A549 treated with AZD2906 at 1 μM for 4 hours (cell line): Measurements from ENCODE around the gene ATOSB. TPM values are rescaled to one million over a fixed set of nuclear protein-coding genes. Genes with fewer than 3 reads are reported as not detected.

ENCODE experiments used
- total RNA-seq: library from RNA; stranded (reverse); fragments of 200-300 nt; extraction: Qiagen RNA extraction; gene quantifications from 5 replicates; pipeline ENCODE4 v1.2.3, GENCODE V29; 2022

Gene ATOSB, protein sequence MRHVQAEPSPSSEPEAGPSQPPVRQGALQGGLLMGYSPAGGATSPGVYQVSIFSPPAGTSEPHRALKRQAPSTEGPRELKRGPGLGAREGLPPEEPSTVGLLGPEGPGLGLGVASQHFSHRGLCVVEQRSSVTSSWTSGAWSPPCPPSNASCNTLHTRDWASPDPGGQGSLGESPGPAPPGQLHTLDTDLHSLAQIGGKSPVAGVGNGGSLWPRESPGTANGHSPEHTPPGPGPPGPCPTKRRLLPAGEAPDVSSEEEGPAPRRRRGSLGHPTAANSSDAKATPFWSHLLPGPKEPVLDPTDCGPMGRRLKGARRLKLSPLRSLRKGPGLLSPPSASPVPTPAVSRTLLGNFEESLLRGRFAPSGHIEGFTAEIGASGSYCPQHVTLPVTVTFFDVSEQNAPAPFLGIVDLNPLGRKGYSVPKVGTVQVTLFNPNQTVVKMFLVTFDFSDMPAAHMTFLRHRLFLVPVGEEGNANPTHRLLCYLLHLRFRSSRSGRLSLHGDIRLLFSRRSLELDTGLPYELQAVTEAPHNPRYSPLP
- 7.8 to 12.9 TPM (median 12.3 TPM) in 5 replicates for total RNA-seq

DNA sequence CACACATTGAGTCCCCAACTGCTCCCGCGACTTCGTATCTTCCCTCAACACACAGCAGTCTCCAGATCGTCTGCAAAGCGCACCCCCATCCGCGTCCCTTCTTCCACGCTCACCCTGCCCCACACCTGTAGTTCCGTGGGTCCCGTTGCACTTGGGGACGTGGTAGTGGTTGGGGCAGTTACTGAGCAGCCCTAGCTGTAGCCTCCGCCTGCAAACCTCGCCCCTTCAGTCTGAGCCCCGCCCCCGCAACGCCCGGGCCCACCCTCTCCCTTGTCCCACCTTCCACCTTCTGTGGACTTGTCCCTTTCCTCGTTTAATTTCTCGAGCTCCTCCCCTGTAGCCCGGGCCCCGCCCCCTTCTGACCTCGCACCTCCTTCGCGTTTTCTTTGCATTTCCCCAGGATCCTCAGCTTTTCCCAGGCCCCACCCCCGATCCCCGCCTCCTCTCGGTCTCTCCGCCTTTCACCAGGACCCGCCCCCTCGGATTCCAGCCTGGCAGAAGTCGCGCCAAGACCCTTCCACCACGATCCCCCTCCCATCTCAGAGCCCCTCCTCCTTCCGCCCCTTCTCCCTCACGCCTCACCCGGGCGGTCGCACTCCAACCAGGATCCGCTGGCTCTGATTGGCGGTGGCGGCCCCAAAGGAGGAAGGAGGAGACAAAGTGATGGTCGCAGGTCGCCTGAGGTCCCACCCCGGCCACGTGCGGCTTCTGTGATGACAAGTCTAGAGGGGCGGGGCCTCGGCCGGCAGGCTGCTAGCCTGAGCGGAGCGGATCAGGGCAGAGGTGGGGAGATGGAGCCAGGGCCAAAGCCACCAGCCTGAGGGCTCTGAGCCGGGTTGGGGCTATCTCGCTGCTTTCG, at the start of gene ATOSB:
ATOSB (minus strand) TSS at position 183 of the 859 bp plus-strand sequence. CDS start 7,588 bp downstream, outside the sequence.

DNA sequence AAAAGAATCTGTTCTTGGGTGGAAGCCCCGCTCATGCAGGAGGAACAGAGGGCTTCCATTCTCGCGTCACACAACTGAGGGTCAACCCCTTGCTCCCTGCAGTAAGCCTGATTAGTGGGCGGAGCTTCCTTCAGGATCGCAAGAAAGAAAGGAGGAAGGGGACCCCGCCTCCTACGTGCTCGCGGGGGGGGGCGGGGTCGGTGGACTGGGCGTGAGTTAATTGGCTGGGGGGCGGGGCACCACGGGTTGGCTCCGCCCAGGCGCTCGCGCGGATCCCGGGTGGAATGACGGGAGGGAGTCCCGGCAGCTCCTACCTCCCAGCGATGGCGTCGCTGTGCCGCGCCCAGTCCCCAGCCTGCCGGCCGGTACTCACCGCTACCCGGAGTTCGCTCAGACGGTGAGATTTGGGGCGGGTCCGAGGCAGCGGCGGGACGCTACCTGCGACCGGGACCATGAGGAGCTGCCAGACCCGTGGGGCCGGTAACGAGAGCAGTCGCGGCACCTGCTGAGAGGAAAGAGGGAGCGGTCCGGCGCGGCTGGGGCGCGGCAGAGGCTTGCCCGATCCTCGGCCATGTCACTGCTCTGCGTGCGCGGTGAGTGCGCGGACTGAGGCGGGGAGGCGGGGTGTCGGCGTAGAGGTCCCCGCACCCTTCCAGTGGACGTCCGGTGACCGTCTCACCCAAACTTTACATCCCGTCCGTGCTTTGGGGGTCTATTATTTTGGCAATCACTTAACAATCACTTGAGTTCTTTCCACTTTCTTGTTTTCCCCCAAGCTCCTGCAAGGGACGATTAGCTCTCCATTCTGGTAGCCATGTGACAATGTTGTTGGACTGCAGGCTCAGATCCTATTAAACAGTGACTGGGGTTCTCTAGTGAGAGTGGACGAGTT, 46.3 kb upstream of the ATOSB start, which contains the start of gene UNC13B:
UNC13B (plus strand) TSS at position 297 of the 892 bp plus-strand sequence; CDS start at position 572, 275 bp downstream.

DNA sequence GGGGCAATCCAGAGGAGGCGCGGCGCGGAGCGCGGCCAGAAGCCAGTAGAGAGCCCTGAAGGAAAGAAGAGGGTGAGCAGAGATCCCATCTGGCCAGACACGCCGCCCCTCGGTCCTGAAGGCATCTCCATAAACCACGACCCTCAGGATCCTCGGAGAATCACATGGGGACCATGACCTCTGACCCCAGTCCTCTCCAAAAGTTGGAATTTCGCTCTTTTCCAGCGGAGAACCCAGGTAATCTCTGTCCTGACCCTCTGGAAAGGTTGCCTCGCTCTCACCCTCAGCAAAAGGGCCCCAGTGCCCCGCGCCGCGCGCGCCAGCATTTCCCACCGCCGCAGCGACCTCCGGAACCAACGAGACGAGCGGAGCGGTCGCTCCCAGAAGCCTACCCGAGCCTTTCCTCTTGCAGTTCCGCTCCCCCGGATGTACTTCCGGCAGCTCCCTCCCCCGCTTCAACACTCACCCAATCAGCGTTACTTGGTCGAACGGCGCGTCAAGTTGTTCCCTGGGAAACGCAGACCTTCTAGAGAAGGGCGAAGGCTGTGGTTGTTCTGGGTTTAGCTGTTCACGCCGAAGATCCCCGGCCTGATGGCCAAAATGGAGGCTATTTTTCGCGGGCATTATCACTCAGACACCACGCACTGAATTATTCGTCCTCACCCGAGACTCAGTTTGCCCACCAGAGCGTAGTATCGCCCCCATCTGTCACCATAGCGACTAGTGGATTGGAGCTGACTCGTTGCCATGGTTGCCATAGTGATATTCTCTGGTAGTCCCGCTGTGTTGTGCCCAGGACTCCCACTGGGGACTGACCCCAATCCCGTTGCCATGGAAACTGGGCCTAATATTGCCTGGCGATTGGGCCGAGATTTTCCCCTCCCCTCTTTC, 12.6 kb downstream of the ATOSB start, which contains the start of gene STOML2:
STOML2 (minus strand) TSS at position 363 of the 891 bp plus-strand sequence; CDS start at position 326, 37 bp downstream.

DNA sequence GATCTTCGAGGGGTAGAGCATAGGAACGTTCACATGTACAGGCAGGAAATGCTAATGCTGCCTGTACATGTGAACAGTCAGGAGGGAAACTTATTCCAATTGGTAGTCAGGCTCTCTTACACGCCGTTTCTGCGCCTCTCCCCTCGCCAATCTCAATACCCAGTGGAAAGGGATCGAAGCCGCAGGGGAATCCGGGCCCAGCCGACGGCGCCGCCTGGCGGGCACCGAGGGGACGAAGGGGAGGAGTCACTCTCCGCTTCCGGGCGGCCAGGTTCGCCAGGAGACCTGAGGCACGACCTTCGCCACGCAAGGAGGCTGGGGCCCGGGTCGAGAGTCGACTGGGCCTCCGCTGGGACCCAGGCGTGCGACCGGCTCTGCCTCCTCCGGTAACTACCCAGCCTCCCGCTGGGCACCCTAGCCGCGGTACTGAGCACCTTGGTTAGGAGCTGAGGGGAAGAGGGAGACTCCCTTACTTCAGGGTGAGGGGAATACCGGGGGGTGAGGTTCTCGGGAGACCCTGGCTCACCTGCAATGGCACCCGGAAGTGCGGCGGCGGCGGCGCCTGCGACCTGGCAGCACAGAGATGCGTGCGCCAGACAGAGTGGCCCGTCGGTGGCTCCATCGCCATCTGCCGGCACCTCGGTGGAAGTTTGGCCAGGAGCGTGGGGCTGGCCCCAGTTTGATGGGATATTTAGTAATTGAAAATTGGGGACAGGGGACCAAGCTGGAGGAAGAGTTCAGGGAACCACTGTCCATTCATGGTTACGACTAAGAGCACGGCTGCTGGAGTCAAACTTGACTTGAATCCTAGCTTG, 19.4 kb downstream of the ATOSB start, which contains the start of gene PIGO:
PIGO (minus strand) TSS at position 557 of the 815 bp plus-strand sequence. CDS start 1,026 bp downstream, outside the sequence.

DNA sequence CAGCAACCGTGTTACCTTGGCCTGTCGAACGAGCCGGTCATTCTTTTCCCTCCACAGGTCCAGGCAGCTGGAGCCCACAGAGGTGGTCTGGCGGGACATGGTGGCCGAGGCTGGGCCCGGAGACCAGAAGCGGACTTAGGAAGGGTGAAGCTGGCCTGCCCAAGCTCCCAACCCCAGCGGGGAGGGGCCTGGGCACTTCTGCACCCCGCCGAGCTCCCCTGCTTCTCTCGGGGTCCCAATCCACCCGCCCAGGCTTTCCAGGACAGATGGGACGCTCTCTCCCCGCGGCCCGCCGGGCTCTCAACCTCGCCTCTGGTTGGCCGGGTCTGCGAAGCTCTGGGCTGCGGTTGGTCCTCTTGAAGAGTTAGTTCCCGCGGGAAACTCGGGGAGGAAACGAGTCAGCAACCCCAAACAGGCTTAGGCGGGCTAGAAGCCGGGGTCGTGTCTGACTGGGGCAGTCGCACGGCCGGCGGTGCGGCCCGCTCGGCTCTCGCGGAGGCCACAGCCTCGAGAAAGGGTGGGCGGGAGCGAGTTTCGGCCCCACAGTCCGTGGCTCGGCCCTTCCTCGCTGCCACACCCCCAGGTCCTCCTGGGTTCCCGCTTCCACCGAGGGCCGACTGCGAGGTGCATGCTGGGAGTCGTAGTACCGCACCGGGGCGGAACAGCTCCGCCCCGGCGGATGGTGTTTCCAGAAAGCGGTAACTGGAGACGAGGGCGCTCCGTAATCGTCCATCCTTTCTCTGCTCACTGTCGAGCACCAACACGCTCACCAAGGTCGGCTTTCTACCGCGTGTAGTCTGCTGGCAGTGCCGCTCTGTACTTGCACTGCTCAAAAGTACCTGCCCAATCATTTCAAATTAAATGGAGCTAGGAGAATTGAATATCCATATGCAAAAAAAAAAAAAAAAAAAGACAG, 36.0 kb downstream of the ATOSB start, which contains the start of gene FANCG:
FANCG (minus strand) TSS at position 517 of the 916 bp plus-strand sequence; CDS start at position 99, 418 bp downstream.

DNA sequence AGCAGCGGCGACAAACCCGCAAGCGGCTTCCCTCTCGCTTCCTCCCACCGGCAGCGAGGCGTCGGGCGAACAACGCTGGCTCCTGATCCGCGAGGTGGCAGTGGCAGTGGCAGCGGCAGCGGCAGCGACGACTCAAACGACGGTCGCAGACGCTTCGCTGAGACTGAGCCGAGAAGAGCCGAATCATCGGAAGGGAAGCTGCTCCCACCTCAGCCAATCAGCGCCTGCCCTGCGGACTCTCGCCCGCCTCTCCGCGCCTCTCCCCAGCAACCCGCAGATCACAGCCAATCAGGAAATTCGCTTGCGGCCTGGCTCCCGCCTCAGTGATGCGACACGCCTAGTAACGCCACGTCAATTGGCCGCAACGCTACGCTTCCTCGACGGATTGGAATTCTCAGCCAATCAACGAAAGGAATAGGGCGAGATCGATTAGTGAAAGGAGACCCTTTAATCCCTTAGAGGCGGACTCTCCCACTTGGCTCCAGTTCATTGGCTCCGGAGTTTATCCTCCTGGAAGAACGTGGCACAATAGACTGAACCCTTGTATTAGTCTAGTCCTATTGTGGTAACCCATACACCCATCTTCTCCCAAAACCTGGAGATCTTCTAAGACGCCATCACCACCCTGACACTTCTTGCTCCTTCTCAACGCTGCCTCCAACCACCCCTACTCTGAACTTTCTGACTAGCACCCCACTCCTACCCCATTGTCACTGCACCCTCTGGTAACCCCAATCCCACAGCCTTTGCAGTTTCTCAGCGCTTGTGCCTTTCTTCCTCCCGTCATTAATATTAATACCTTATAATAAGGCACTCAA, 43.0 kb downstream of the ATOSB start, which contains the start of gene VCP:
VCP (minus strand) TSS at position 165 of the 818 bp plus-strand sequence. CDS start 272 bp downstream, outside the sequence.

Other genes with a start within 250 kb of the ATOSB start
- gene PHF24, start 157.6 kb downstream of the ATOSB start, total RNA-seq: 0.07 to 0.19 TPM (median 0.13 TPM) in 5 replicates
- 9.5 to 13.6 TPM (median 12.0 TPM) in 5 replicates for gene DNAJB5, start 126.1 kb downstream of the ATOSB start, total RNA-seq
- 259 to 281 TPM (median 276 TPM) in 5 replicates for gene VCP, start 43.2 kb downstream of the ATOSB start, total RNA-seq
- 36.8 to 53.2 TPM (median 49.2 TPM) in 5 replicates for gene FANCG, start 35.9 kb downstream of the ATOSB start, total RNA-seq
- 40.4 to 52.7 TPM (median 49.8 TPM) in 5 replicates for gene PIGO, start 19.3 kb downstream of the ATOSB start, total RNA-seq
- gene STOML2, start 12.7 kb downstream of the ATOSB start, total RNA-seq: 220 to 269 TPM (median 247 TPM) in 5 replicates
- 9.7 to 12.2 TPM (median 10.8 TPM) in 5 replicates for gene UNC13B, start 46.1 kb upstream of the ATOSB start, total RNA-seq